ENCODE data around the gene PPP1R16B. TPM values are rescaled to one million over a fixed set of nuclear protein-coding genes. Genes with fewer than 3 reads are reported as not detected.
"Not testable (repeated sequence)": the region's sequence is repeated elsewhere in the genome, so short reads cannot be mapped to it uniquely, and the experiment has no call there.

Gene PPP1R16B
- total RNA-seq, 1 experiment from 2014 or later, result 0.02 TPM

GRCh38 chr20:38953630-38954340, 148.3 kb downstream of the PPP1R16B start:
- no peak for DNase-seq (ENCODE audit: extremely low read depth, low read depth)

GRCh38 chr20:38957235-38957876, 151.9 kb downstream of the PPP1R16B start:
- no peak for DNase-seq (ENCODE audit: extremely low read depth, low read depth)

GRCh38 chr20:38957915-38958485, 152.5 kb downstream of the PPP1R16B start:
- DNase-seq (ENCODE audit: extremely low read depth, low read depth), result no peak

- DNase-seq (ENCODE audit: extremely low read depth, low read depth), result not testable (repeated sequence)
Observed at GRCh38 chr20:38960187-38960687, 154.7 kb downstream of the PPP1R16B start.

DNA sequence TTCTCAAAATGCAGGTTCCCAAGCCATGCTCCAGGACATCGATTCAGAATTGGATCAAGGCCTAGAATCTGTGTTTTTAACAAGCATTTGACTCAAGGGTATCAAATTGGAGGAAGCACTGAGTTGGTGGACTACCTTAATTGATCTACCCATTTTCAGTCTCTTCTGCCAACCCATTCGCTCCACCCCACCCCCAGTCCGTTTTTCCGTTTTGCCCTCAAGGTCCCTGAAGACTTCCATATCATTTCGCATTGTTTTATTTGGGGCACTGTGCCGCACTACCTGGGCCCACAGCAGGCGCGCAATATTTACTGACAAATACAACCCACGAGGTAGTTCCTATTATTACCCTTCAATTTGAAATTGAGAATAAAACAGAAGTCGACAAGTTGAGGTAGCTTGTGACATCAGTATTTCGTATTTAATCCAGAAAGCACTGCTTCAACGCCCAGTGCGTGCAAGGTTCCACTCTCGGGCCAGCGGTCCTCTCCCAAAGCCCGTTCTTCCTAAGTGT, 156.1 kb downstream of the PPP1R16B start:
- no peak for DNase-seq (ENCODE audit: extremely low read depth, low read depth)

- DNase-seq (ENCODE audit: extremely low read depth, low read depth), result peak; percentile 96
Observed at GRCh38 chr20:38962044-38962927, 156.8 kb downstream of the PPP1R16B start, which contains the start of gene DHX35. Gene DHX35 (plus strand): TSS chr20:38962344. CDS start chr20:38962368, 24 bp downstream.

DNA sequence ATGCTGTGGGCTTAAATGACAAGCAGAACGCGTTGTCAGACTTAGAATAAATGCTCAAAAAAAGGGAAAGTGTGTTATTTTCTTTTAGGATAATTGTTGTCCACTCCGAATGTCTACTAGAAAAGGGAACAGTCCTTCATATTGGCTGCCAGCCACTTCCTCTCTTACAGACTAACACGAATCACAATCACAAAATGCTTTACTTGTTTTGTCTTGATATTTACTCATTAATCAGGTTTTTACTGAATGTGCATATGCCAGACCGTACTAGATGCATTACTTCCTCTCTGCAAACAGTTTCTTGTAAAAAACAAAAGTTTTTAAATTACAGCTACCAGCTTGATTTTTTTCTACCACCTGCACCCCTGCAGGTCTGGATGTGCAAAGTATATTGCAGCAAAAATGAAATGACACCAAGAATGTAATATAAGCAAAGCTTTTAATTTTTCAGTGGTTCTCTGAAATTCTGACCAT, 157.5 kb downstream of the PPP1R16B start:
- DNase-seq (ENCODE audit: extremely low read depth, low read depth), result no peak

- no peak for DNase-seq (ENCODE audit: extremely low read depth, low read depth)
Observed at GRCh38 chr20:38963745-38964144, 158.2 kb downstream of the PPP1R16B start.

- no peak for DNase-seq (ENCODE audit: extremely low read depth, low read depth)
Observed at GRCh38 chr20:38965264-38965663, 159.8 kb downstream of the PPP1R16B start.

- DNase-seq (ENCODE audit: extremely low read depth, low read depth), result no peak
Observed at GRCh38 chr20:38968090-38968489, 162.6 kb downstream of the PPP1R16B start.

DNA sequence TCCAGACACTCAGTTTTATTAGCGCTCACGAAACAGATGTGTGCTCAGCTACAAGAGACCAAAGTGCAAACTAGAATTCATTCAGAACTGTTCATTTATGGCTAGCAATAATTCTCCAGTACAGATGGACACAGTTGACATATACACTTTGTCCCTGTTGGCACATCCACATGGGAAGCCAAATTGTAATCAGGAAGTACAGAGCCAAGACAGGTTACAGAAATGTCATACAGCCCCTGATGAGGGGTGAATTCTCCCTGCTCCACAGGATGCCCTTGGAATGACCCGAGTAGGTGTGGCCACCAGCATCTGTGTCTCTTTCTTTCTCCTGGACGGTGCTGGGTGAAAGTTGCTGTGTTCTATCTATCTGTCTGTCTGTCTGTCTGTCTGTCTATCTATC, 164.2 kb downstream of the PPP1R16B start:
- no peak for DNase-seq (ENCODE audit: extremely low read depth, low read depth)

DNA sequence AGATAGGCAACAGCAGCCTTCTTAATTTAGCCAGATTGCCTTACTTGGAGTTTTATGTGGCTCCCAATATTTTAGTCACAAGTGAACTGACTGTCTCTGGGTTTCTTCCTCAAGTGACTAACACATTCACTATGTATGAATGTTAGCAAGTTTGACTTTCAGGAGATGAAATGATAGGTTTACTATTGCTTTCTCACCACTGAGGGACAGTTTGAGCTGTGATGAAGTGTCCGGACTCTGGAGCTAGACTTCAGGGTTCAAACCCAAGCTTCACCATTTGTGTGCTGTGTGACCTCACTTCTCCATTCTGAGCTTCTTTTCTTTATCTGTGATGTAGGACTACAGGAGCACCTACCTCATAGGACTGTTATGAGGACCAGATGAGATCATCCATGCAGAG, 164.8 kb downstream of the PPP1R16B start:
- DNase-seq (ENCODE audit: extremely low read depth, low read depth), result no peak

Small RNA genes within 50 kb of the gene (small RNA-seq; reads per million reads assigned to genes)
- gene AL023803.1, result 0 reads per million in 2 experiments

Other genes starting within 250 kb of the PPP1R16B start
- gene ADIG, start 224.5 kb upstream of the PPP1R16B start, total RNA-seq (2014; rRNA removed; shearing (Covaris generic)), result not detected in 2 replicates
- 0.12 and 0.61 TPM in 2 replicates for gene ARHGAP40, start 203.9 kb upstream of the PPP1R16B start, total RNA-seq (2014; rRNA removed; shearing (Covaris generic))
- gene SLC32A1, start 81.2 kb upstream of the PPP1R16B start, total RNA-seq (2014; rRNA removed; shearing (Covaris generic)), result not detected in 2 replicates
- gene ACTR5, start 57.2 kb upstream of the PPP1R16B start, total RNA-seq (2014; rRNA removed; shearing (Covaris generic)), result 6.9 and 8.8 TPM in 2 replicates
- 28.6 and 29.1 TPM in 2 replicates for gene FAM83D, start 120.7 kb downstream of the PPP1R16B start, total RNA-seq (2014; rRNA removed; shearing (Covaris generic))
- 12.1 TPM in 2 replicates for gene DHX35, start 156.6 kb downstream of the PPP1R16B start, total RNA-seq (2014; rRNA removed; shearing (Covaris generic))